Right cardiac atrium (tissue), 5 donors: Measurements from ENCODE around the gene ZNF613. TPM values are rescaled to one million over a fixed set of nuclear protein-coding genes. Genes with fewer than 3 reads are reported as not detected.
"Not testable (repeated sequence)": the region's sequence is repeated elsewhere in the genome, so short reads cannot be mapped to it uniquely, and the experiment has no call there.

ENCODE experiments used
- ATAC-seq, 2 donors: fragments of 200-7000 bp; cut with Tn5 transposase; one replicate each; pipeline versions ENCODE4 v1.8.0 to v1.9.1; 2020; ENCODE audit warnings: moderate library complexity in 2 of 2, mild to moderate bottlenecking in 1 of 2
- DNase-seq, 3 donors: peaks; one replicate each; pipeline ENCODE4 v3.0.0-alpha.2; 2020
- H3K27ac ChIP-seq: one replicate; pipeline ENCODE4 v1.5.1; 2013; ENCODE audit warnings: mild to moderate bottlenecking, low read length, control low read depth, moderate library complexity
- H3K27me3 ChIP-seq: one replicate; pipeline ENCODE4 v1.6.1; 2013; ENCODE audit not compliant: control insufficient read depth, insufficient read depth
- H3K4me1 ChIP-seq: one replicate; pipeline ENCODE4 v1.6.1; 2013; ENCODE audit warnings: low read length; ENCODE audit not compliant: control insufficient read depth, insufficient read depth
- H3K4me3 ChIP-seq: one replicate; pipeline ENCODE4 v1.5.1; 2013; ENCODE audit warnings: low read length, control low read depth
- H3K9me3 ChIP-seq: one replicate; pipeline ENCODE4 v1.6.1; 2013; ENCODE audit warnings: low read length; ENCODE audit not compliant: control insufficient read depth
- WGBS: extraction: QIAGEN DNeasy Blood & Tissue Kit; methylation state at CpG from one replicate; pipeline ENCODE4 v1.1.7; 2013; 5-methylcytosine and 5-hydroxymethylcytosine counted together
- intact Hi-C, 4 donors: fragments of 100-400 bp; cut with DNase I; formaldehyde crosslinking; loops; one replicate each; pipeline versions ENCODE4 v1.11.0 to v1.14.0; 2022 to 2023
- polyA plus RNA-seq: library from polyadenylated mRNA; stranded (reverse); fragments of 200-250 nt; gene quantifications from one replicate; pipeline ENCODE4 v1.2.3, GENCODE V29; 2013
- total RNA-seq, 4 donors: library from RNA; stranded (reverse); fragmentation: NEBNext Ultra II Directional; extraction: Animal tissue kit (Norgen Biotek cat#: 25700); gene quantifications; one replicate each; pipeline ENCODE4 v1.2.1, GENCODE V29; 2021
- donor health status: healthy with polysubstance abuse.
- donor health status: DM: no; HTN: yes; CAD: no.
- donor health status: DM: no; HTN: no; CAD: no.
- donor health status: DM: no; HTN: yes; CAD: no; lungs with severe emphysema.
- donor health status: DM: yes; HTN: yes; CAD: no.

ZNF613 gene
- total and polyA plus RNA-seq, 5 donors = 3.4 to 6.2 (median 5.0) TPM

DNA sequence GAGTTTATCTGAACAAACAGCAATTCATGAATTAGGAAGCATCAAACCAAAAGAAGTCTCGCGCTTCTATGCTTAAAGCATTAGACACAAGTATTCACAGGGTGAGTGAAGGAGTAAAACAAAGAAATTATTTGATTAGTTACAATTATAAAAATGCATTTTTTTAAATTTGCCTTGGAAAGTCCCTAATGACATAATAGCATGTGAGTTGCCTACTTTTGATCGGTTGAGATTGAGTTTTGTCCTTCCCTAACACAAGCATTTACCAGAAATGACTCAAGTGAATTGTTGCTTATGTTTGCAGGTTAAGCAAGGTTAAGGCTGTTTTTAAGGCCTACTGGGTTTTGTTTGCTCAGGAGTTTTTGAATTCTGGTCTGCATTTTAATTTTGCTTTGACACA is 22.1 kb upstream of the ZNF613 start:
- no peak for ATAC-seq
- Histone ChIP-seq H3K9me3 (peaks cover 3% of the 10 kb centered on the region), H3K4me1 (no peaks in the 10 kb centered on the region), H3K4me3 (peak overlapping the region; percentile 93), H3K27me3 (no peaks in the 10 kb centered on the region), H3K27ac (no peak overlapping the region)
- WGBS = 42% methylated on average over 3 of the region's 3 CpGs
- DNase-seq = no peak
- intact Hi-C loops = loop anchor here in 1 of 4 donors (10.0 kb wide), 1 partner anchor 80 kb away; the partner anchor contains the start of gene ZNF350

DNA sequence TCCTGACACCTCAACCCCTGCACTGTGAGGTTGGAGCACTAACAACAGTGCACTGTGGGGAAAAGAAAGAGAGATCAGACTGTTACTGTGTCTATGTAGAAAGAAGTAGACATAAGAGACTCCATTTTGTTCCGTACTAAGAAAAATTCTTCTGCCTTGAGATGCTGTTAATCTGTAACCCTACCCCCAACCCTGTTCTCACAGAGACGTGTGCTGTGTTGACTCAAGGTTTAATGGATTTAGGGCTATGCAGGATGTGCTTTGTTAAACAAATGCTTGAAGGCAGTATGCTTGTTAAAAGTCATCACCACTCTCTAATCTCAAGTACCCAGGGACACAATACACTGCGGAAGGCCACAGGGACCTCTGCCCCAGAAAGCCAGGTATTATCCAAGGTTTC is 21.6 kb upstream of the ZNF613 start:
- H3K4me3 ChIP-seq, DNase-seq, H3K9me3 ChIP-seq, H3K4me1 ChIP-seq, ATAC-seq, H3K27ac ChIP-seq, H3K27me3 ChIP-seq: not testable (repeated sequence)
- intact Hi-C loops = loop anchor here in 1 of 4 donors (10.0 kb wide), 1 partner anchor 79 kb away; the partner anchor contains the start of gene ZNF350
- 87% methylated on average over 3 of the region's 3 CpGs for WGBS

DNA sequence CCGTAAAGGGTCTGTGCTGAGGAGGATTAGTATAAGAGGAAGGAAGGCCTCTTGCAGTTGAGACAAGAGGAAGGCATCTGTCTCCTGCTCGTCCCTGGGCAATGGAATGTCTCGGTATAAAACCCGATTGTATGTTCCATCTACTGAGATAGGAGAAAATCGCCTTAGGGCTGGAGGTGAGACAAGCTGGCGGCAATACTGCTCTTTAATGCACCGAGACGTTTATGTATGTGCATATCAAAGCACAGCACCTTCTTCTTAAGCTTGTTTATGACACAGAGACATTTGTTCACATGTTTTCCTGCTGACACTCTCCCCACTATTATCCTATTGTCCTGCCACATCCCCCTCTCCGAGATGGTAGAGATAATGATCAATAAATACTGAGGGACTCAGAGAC is 21.2 kb upstream of the ZNF613 start:
- not testable (repeated sequence) for ATAC-seq, H3K4me3 ChIP-seq, H3K4me1 ChIP-seq, H3K27ac ChIP-seq, DNase-seq, H3K9me3 ChIP-seq, H3K27me3 ChIP-seq
- intact Hi-C loops = loop anchor here in 1 of 4 donors (10.0 kb wide), 1 partner anchor 79 kb away; the partner anchor contains the start of gene ZNF350
- 45% methylated on average over 9 of the region's 9 CpGs for WGBS

DNA sequence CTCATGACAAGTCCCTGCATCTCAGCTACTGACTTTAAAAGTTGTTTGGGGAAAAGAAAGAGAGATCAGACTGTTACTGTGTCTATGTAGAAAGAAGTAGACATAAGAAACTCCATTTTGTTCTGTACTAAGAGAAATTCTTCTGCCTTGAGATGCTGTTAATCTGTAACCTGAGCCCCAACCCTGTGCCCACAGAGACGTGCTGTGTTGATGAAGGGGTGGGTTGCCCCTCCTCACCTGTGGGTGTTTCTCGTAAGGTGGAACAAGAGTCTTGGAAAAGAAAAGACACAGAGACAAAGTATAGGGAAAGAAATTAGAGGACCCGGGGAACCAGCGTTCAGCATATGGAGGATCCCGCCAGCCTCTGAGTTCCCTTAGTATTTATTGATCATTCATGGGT is 19.3 kb upstream of the ZNF613 start:
- H3K27ac ChIP-seq, ATAC-seq, H3K4me3 ChIP-seq, H3K4me1 ChIP-seq, H3K27me3 ChIP-seq, H3K9me3 ChIP-seq, DNase-seq: not testable (repeated sequence)
- intact Hi-C loops = loop anchor here in 1 of 4 donors (10.0 kb wide), 1 partner anchor 77 kb away; the partner anchor contains the start of gene ZNF350
- 32% methylated on average over 5 of the region's 5 CpGs for WGBS

DNA sequence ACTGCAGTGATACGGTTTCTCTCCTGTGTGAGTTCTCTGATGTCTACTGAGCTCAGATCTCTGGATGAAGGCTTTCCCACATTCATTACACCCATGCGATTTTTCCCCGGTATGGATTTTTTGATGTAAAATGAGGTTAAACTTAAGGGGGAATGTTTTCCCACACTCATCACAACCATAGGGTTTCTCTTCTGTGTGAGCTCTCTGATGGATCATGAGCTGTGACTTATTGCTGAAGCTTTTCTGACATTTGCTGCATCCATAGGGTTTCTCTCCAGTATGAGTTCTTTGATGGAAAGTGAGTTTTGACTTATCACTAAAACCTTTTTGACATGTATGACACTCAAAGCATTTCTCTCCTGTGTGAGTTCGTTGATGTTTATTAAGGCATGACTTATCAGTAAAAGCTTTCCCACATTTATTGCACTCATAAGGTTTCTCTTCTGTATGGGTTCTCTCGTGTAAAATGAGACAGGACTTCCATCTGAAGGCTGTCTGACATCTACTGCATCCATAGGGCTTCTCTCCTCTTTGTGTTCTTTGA is 11.9 kb upstream of the ZNF613 start:
- WGBS = 77% methylated on average over 5 of the region's 5 CpGs
- Histone ChIP-seq H3K4me1 (no peaks in the 10 kb centered on the region), H3K4me3 (no peak overlapping the region), H3K27ac (no peak overlapping the region), H3K9me3 (peaks cover 13% of the 10 kb centered on the region), H3K27me3 (no peaks in the 10 kb centered on the region)
- ATAC-seq (no peak), DNase-seq (no peak)
- intact Hi-C loops = no loop called here

DNA sequence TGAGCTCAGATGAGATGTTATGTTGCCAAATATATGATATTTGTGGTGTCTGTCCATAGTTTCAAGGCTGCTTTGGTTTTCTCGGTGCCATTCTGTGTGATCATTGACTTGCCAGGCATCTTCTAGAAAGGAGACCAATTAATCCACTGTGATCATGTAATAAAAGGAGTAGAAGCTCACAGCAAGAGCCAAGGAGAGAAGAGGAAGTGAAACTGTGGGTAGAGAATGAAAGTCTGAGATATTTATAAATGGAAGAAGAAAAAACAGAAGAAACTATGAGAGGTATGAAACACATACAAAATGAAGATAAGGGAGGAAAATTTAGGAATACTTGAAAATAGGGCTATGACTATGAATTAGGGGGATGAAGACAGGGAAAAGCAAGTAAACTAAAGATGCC is 11.1 kb upstream of the ZNF613 start:
- ATAC-seq = no peak
- no peak for DNase-seq
- no peak overlapping the region for H3K27ac ChIP-seq
- H3K4me1 ChIP-seq = no peaks in the 10 kb centered on the region
- no peak overlapping the region for H3K4me3 ChIP-seq
- H3K9me3 ChIP-seq = peaks cover 13% of the 10 kb centered on the region
- intact Hi-C loops = no loop called here
- no peaks in the 10 kb centered on the region for H3K27me3 ChIP-seq
- WGBS = 84% methylated on average over 1 of the region's 1 CpG

DNA sequence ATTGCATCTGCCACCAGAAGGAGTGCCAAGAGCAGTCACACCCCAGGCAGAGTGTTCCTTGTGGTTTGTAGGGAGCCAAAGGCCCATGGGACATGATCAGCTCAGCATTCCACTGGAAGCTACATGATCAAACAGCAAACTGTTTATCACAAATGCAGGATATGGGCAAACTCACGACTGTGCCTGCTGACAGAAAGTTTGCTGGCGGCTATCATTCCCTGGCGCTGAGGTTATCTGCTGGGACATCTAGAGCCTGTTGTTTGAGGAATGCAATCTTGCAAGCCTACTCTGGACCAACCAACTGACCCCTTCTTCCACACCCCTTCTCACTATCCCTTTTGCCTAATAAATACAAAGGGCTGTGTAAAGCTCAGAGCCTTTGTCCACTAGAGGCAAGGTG is 7.7 kb upstream of the ZNF613 start:
- H3K4me3 ChIP-seq = no peak overlapping the region
- ATAC-seq (no peak), DNase-seq (no peak)
- intact Hi-C loops = loop anchor here in 1 of 4 donors (10.0 kb wide), 1 partner anchor 65 kb away; the partner anchor contains the start of gene ZNF350
- H3K4me1 ChIP-seq = no peaks in the 10 kb centered on the region
- peaks cover 18% of the 10 kb centered on the region for H3K9me3 ChIP-seq
- no peaks in the 10 kb centered on the region for H3K27me3 ChIP-seq
- 85% methylated on average over 3 of the region's 3 CpGs for WGBS
- H3K27ac ChIP-seq = no peak overlapping the region

DNA sequence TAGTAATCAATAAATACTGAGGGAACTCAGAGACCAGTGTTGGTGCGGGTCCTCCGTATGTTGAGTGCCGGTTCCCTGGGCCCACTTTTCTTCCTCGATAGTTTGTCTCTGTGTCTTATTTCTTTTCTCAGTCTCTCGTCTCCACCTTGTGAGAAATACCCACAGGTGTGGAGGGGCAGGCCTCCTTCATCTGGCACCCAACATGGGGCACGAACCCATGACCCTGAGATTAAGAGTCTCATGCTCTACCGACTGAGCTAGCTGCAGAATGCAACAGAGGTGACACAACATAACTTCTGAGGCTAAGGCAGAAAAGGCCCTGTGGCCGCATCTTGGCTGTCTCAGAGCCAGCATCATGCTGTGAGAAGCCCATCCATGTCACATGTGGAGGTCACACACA is 5.3 kb upstream of the ZNF613 start:
- intact Hi-C loops = loop anchor here in 1 of 4 donors (10.0 kb wide), 1 partner anchor 63 kb away; the partner anchor contains the start of gene ZNF350
- Histone ChIP-seq H3K9me3 (peaks cover 18% of the 10 kb centered on the region), H3K4me1 (no peaks in the 10 kb centered on the region), H3K27ac (no peak overlapping the region), H3K27me3 (no peaks in the 10 kb centered on the region), H3K4me3 (no peak overlapping the region)
- no peak for DNase-seq
- 88% methylated on average over 8 of the region's 8 CpGs for WGBS
- no peak for ATAC-seq

DNA sequence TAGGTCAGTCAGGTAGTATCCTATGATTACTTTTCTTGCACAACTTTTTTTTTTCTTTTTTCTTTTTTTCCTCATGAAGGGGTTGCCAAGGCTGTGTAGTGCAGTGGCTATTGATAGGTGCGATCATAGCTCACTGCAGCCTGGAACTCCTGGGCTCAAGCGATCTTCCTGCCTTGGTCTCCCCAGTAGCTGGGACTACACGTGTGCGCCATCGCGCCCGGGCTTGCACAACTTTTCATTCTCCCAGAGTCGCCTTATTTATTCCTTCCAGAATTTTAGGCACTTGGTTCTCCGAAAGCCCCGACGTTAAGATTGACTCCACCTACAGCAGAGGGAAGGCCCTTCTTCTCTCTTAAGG is 867 bp upstream of the ZNF613 start:
- 17% methylated on average over 11 of the region's 11 CpGs for WGBS
- no peak for ATAC-seq
- no peaks in the 10 kb centered on the region for H3K27me3 ChIP-seq
- peaks cover 3% of the 10 kb centered on the region for H3K4me1 ChIP-seq
- H3K4me3 ChIP-seq = peak overlapping the region; percentile 99
- intact Hi-C loops = loop anchor here in 1 of 4 donors (10.0 kb wide), 1 partner anchor 58 kb away; the partner anchor contains the start of gene ZNF350
- H3K27ac ChIP-seq = peak overlapping the region; percentile 95
- no peak for DNase-seq
- peaks cover 5% of the 10 kb centered on the region for H3K9me3 ChIP-seq

DNA sequence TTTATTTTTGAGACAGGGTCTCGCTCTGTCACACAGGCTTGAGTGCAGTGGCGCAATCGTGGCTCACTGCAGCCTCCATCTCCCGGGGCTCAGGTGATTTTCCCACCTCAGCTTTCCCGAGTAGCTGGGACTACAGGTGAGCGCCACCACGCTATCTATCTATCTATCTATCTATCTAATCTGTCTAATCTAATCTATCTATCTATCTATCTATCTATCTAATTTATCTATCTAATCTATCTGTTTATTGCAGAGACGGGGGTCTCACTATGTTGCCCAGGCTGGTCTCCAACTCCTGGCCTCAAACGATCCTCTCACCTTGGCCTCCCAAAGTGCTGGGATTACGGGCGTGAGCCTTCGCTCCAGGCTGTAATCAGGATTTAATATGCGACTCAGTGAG is 587 bp downstream of the ZNF613 start:
- ATAC-seq (no peak), DNase-seq (no peak)
- Histone ChIP-seq H3K27ac (no peak overlapping the region), H3K4me1 (peaks cover 3% of the 10 kb centered on the region), H3K4me3 (peak overlapping the region; percentile 99), H3K27me3 (no peaks in the 10 kb centered on the region), H3K9me3 (peaks cover 2% of the 10 kb centered on the region)
- 35% methylated on average over 13 of the region's 13 CpGs for whole genome bisulfite sequencing
- intact Hi-C loops = loop anchor here in 1 of 4 donors (10.0 kb wide), 1 partner anchor 57 kb away; the partner anchor contains the start of gene ZNF350

DNA sequence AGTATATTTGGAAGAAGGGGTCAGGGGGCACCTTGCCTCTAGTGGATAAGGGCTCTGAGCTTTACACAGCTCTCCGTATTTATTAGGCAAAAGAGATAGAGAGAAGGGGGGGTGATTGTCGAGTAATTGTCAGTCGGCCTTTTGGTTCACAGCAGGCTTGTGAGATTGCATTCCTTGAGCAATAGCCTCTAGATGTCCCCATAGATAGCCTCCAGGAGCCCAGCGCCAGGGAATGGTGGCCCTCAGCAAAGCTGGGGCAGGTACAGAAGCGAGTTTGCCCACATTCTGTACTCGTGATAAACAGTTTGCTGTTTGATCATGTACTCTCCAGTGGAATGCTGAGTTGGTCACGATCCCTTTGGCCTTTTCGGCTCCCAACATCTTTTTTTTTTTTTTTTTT is 4.6 kb downstream of the ZNF613 start:
- intact Hi-C loops = no loop called here
- H3K4me3 ChIP-seq = no peak overlapping the region
- no peaks in the 10 kb centered on the region for H3K9me3 ChIP-seq
- H3K4me1 ChIP-seq = peaks cover 3% of the 10 kb centered on the region
- DNase-seq (no peak), ATAC-seq (no peak)
- WGBS = 94% methylated on average over 8 of the region's 8 CpGs
- H3K27me3 ChIP-seq = no peaks in the 10 kb centered on the region
- H3K27ac ChIP-seq = no peak overlapping the region
